IMR-90 (cell line): ENCODE measurements around the gene ACACB.

ENCODE experiments used
- BHLHE40 ChIP-seq: fragments of 150-350 bp; IDR thresholded peaks from 2 replicates; pipeline ENCODE4 v1.6.1; 2016; ENCODE audit warnings: mild to moderate bottlenecking, low read depth, low read length
- CEBPB ChIP-seq: IDR thresholded peaks from 2 replicates; pipeline ENCODE4 v1.6.1; 2012; ENCODE audit warnings: low read depth, low read length, improper control_type of control experiment
- CTCF ChIP-seq: conservative IDR thresholded peaks from 2 replicates; pipeline ENCODE4 v1.5.1; 2012; ENCODE audit warnings: mild to moderate bottlenecking, low read depth, low read length, improper control_type of control experiment
- MAFK ChIP-seq: IDR thresholded peaks from 2 replicates; pipeline ENCODE4 v1.6.1; 2012; ENCODE audit warnings: low read depth, low read length, improper control_type of control experiment
- POLR2A ChIP-seq: IDR thresholded peaks from 2 replicates; pipeline ENCODE4 v1.6.1; 2012; ENCODE audit warnings: mild to moderate bottlenecking, low read depth, low read length
- RAD21 ChIP-seq: IDR thresholded peaks from 2 replicates; pipeline ENCODE4 v1.6.1; 2012; ENCODE audit warnings: low read length, improper control_type of control experiment
- RCOR1 ChIP-seq: IDR thresholded peaks from 2 replicates; pipeline ENCODE4 v1.6.1; 2012; ENCODE audit warnings: mild to moderate bottlenecking, low read length, improper control_type of control experiment; ENCODE audit not compliant: insufficient replicate concordance
- RFX5 ChIP-seq: IDR thresholded peaks from 2 replicates; pipeline ENCODE4 v1.8.0; 2012; ENCODE audit warnings: low read depth, mild to moderate bottlenecking, low read length, moderate library complexity
- USF2 ChIP-seq: fragments of 150-350 bp; IDR thresholded peaks from 2 replicates; pipeline ENCODE4 v1.6.1; 2017; ENCODE audit warnings: mild to moderate bottlenecking, antibody characterized with exemption, low read length, low read depth

GRCh38 chr12:109278912-109279311, 162.5 kb downstream of the ACACB start:
- no peak for TF ChIP-seq BHLHE40
- no peak for TF ChIP-seq CTCF
- no peak for TF ChIP-seq MAFK
- TF ChIP-seq POLR2A, result no peak
- TF ChIP-seq RAD21, result no peak
- TF ChIP-seq RCOR1, result no peak
- TF ChIP-seq CEBPB, result no peak
- TF ChIP-seq RFX5, result no peak
- TF ChIP-seq USF2, result no peak
